Fibroblast of pulmonary artery (primary cell): ENCODE results near the gene MLN.

Experiments used
- DNase-seq: peaks from one replicate; pipeline ENCODE4 v3.0.0-alpha.2; 2010; ENCODE audit warnings: low read depth
- H3K4me3 ChIP-seq: replicated peaks from 2 replicates; pipeline ENCODE4 v1.5.1; 2011; ENCODE audit warnings: low read depth, mild to moderate bottlenecking, control low read depth, low read length, moderate library complexity
- TF ChIP-seq, protein P1 (sequence below): IDR thresholded peaks from 2 replicates; pipeline ENCODE4 v1.5.1; 2011; ENCODE audit warnings: mild to moderate bottlenecking, control low read depth, low read length, inconsistent platforms; ENCODE audit errors: missing control alignments

MLN gene

GRCh38 chr6:33777398-33778388, 26.1 kb downstream of the MLN start:
- DNase-seq, result no peak
- H3K4me3 ChIP-seq, result no peak overlapping the region
- TF ChIP-seq, protein P1, sequence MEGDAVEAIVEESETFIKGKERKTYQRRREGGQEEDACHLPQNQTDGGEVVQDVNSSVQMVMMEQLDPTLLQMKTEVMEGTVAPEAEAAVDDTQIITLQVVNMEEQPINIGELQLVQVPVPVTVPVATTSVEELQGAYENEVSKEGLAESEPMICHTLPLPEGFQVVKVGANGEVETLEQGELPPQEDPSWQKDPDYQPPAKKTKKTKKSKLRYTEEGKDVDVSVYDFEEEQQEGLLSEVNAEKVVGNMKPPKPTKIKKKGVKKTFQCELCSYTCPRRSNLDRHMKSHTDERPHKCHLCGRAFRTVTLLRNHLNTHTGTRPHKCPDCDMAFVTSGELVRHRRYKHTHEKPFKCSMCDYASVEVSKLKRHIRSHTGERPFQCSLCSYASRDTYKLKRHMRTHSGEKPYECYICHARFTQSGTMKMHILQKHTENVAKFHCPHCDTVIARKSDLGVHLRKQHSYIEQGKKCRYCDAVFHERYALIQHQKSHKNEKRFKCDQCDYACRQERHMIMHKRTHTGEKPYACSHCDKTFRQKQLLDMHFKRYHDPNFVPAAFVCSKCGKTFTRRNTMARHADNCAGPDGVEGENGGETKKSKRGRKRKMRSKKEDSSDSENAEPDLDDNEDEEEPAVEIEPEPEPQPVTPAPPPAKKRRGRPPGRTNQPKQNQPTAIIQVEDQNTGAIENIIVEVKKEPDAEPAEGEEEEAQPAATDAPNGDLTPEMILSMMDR, result no peak

GRCh38 chr6:33776764-33777163, 27.0 kb downstream of the MLN start:
- H3K4me3 ChIP-seq, result no peak overlapping the region
- no peak for DNase-seq
- TF ChIP-seq, protein P1, result no peak

GRCh38 chr6:33776186-33776585, 27.6 kb downstream of the MLN start:
- no peak overlapping the region for H3K4me3 ChIP-seq
- TF ChIP-seq, protein P1, result no peak
- DNase-seq, result no peak

GRCh38 chr6:33774774-33775173, 29.0 kb downstream of the MLN start:
- no peak for DNase-seq
- TF ChIP-seq, protein P1, result no peak
- no peak overlapping the region for H3K4me3 ChIP-seq

GRCh38 chr6:33772902-33773472, 30.8 kb downstream of the MLN start:
- TF ChIP-seq, protein P1, result no peak
- no peak for DNase-seq
- no peak overlapping the region for H3K4me3 ChIP-seq

- DNase-seq, result peak; percentile 26
- TF ChIP-seq, protein P1, result no peak
- H3K4me3 ChIP-seq, result no peak overlapping the region
Observed at GRCh38 chr6:33772082-33772830, 31.5 kb downstream of the MLN start.
